ENCODE data around the gene EVI2B. TPM values are rescaled to one million over a fixed set of nuclear protein-coding genes. Genes with fewer than 3 reads are reported as not detected.

The EVI2B gene
- total and polyA plus RNA-seq, 2 of the 4 experiments (the other 2 are of a cell fraction): under 0.01 to 0.17 TPM

- Histone ChIP-seq H3K9ac (ENCODE audit: low read depth, low read length) (no peak overlapping the region), H3K18ac (ENCODE audit: low read depth, low read length) (no peak overlapping the region; the same call in 1 of the 2 replicates), H3K9me1 (ENCODE audit: insufficient read depth, low read length) (peaks cover 2% of the 10 kb centered on the region; the same call in 1 of the 2 replicates), H3K23ac (ENCODE audit: low read depth, low read length) (no peak overlapping the region), H4K8ac (ENCODE audit: low read depth in 2 of 2, low read length in 2 of 2) (no peak overlapping the region), H3K4me3 (ENCODE audit: insufficient read depth, low read depth, low read length) (no peak overlapping the region), H3K36me3 (ENCODE audit: control insufficient read depth, insufficient read depth, low read length) (peaks cover 3% of the 10 kb centered on the region; the same call in 1 of the 2 replicates), H4K5ac (ENCODE audit: low read depth, low read length) (no peak overlapping the region), H2AK5ac (ENCODE audit: low read depth, low read length) (no peak overlapping the region), H2AFZ (replicated peaks; ENCODE audit: low read length, poor library complexity) (no peak overlapping the region), H2BK15ac (ENCODE audit: low read depth, low read length) (no peak overlapping the region), H2BK5ac (ENCODE audit: low read depth, low read length, poor library complexity, severe bottlenecking) (peak overlapping the region; percentile 62), H3K14ac (replicated peaks; ENCODE audit: low read depth, low read length) (no peak overlapping the region), H2BK20ac (ENCODE audit: low read depth, low read length) (no peak overlapping the region), H3K4ac (ENCODE audit: low read depth, low read length) (no peak overlapping the region), H4K91ac (ENCODE audit: insufficient read depth, low read depth, low read length) (no peak overlapping the region), H3K79me1 (ENCODE audit: low read depth in 1 of 2, low read length in 2 of 2) (peaks cover 6 to 14% of the 10 kb centered on the region in 2 experiments), H2AK9ac (replicated peaks; ENCODE audit: low read depth, low read length, poor library complexity) (no peak overlapping the region), H2BK120ac (ENCODE audit: low read depth, low read length) (no peak overlapping the region), H4K20me1 (ENCODE audit: insufficient read depth, low read length) (no peaks in the 10 kb centered on the region), H3K9me3 (ENCODE audit: control insufficient read depth, insufficient read depth, low read length) (no peaks in the 10 kb centered on the region), H3K4me1 (ENCODE audit: control insufficient read depth, insufficient read depth, low read length) (peaks cover 7% of the 10 kb centered on the region; the same call in 1 of the 2 replicates), H3K27ac (ENCODE audit: insufficient read depth, low read length) (no peak overlapping the region), H3K4me2 (ENCODE audit: low read depth, low read length) (no peak overlapping the region), H3K56ac (ENCODE audit: extremely low read depth, insufficient read depth, low read length) (no peak overlapping the region), H3K27me3 (ENCODE audit: control insufficient read depth, insufficient read depth, low read length) (no peaks in the 10 kb centered on the region)
- no peak for TF ChIP-seq CTCF (conservative IDR thresholded peaks at IDR 0.05; ENCODE audit: low read depth, low read length)
- no CpG with 5 or more reads among the region's 2 CpGs for WGBS, 2 experiments (ENCODE audit: extremely low coverage in 2 of 2, insufficient read length in 1 of 2)
- POLR2A ChIA-PET (ENCODE audit: unreplicated experiment): no interaction called here
- intact Hi-C loops (cut with micrococcal nuclease): loop anchor here (5.0 kb wide), 1 partner anchor 118 kb away; no protein-coding TSS in a partner anchor
- in situ Hi-C loops (cut with MboI; ENCODE audit: low sequenced_read_pairs): no loop called here
- ATAC-seq (ENCODE audit: low read depth) (no peak), DNase-seq (no peak)
- CTCF ChIA-PET: no interaction called here
- no TSS peak for BruUV-seq (replicated peaks)
- dilution Hi-C loops (cut with HindIII; ENCODE audit: low sequenced_read_pairs, unreplicated experiment): no loop called here
Observed at GRCh38 chr17:31254654-31255053, 59.2 kb downstream of the EVI2B start.

Other genes with a start within 250 kb of the EVI2B start
- 48.3 and 48.6 TPM in 2 replicates for gene NF1, start 219.1 kb downstream of the EVI2B start, total RNA-seq (2012; rRNA removed)
- 16.1 and 17.9 TPM in 2 replicates for gene NF1, start 219.1 kb downstream of the EVI2B start, polyA plus RNA-seq (2012; rRNA removed)
- gene OMG, start 16.8 kb downstream of the EVI2B start, total RNA-seq (2012; rRNA removed): 0.18 TPM in 1 of 2 replicates, not detected in the other
- gene OMG, start 16.8 kb downstream of the EVI2B start, polyA plus RNA-seq (2012; rRNA removed): not detected in 2 replicates
- 0.90 and 1.7 TPM in 2 replicates for gene EVI2A, start 7.6 kb upstream of the EVI2B start, total RNA-seq (2012; rRNA removed)
- 0.40 and 0.50 TPM in 2 replicates for gene EVI2A, start 7.6 kb upstream of the EVI2B start, polyA plus RNA-seq (2012; rRNA removed)
- 1.1 and 1.4 TPM in 2 replicates for gene RAB11FIP4, start 77.6 kb upstream of the EVI2B start, total RNA-seq (2012; rRNA removed)
- gene RAB11FIP4, start 77.6 kb upstream of the EVI2B start, polyA plus RNA-seq (2012; rRNA removed): 0.59 and 0.68 TPM in 2 replicates